Measurements from ENCODE around the gene DAAM2. TPM values are rescaled to one million over a fixed set of nuclear protein-coding genes. Genes with fewer than 3 reads are reported as not detected.

The DAAM2 gene
- total and polyA plus RNA-seq, 9 of the 15 experiments (the other 6 are each of a cell fraction or from before 2014, with no cell fraction given) = 0.01 to 0.07 TPM; not detected in 7

DNA sequence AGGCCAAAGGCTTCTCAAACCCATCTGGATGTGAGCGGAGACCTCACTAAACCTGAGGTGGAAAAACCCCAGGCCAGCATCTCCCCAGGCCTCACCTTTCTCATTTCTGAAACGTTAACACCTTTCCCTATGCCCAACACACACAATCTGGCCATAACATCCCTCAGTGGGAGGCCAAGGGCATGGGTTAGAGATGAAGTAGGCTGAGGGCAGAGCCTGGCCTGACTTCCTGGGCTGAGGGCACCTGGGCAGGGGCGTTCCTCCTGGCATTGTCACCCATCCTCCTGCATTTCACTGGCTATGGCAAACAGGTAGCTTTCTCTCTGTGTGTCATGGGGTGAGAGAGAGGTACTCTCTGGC lies 133.7 kb downstream of the DAAM2 start:
- H3K4me1 ChIP-seq (replicated peaks in 1 of 2; ENCODE audit: control insufficient read depth in 2 of 2, insufficient read depth in 2 of 2, low read length in 2 of 2) = no peaks in the 10 kb centered on the region
- ChIA-PET POLR2A (interaction anchor here (1.0 kb wide), 1 partner anchor 9 kb away, joined by 3 read pairs; no protein-coding TSS in a partner anchor), CTCF (ENCODE audit: low intra/inter-chr PET ratio) (no interaction called here)
- BruUV-seq (replicated peaks) = no TSS peak
- no peak overlapping the region for H3K4me3 ChIP-seq
- no peaks in the 10 kb centered on the region for H3K27me3 ChIP-seq (ENCODE audit: control insufficient read depth in 2 of 2, insufficient read depth in 2 of 2, low read length in 2 of 2)
- no peaks in the 10 kb centered on the region for H3K79me2 ChIP-seq (ENCODE audit: control insufficient read depth, insufficient read depth, low read length)
- H3K4me2 ChIP-seq (ENCODE audit: insufficient read depth, low read length) = no peak overlapping the region
- H3K9me1 ChIP-seq (ENCODE audit: control insufficient read depth, insufficient read depth, low read length) = no peaks in the 10 kb centered on the region
- H2AFZ ChIP-seq (ENCODE audit: low read depth, low read length) = no peak overlapping the region
- no peak for FAIRE-seq
- DNase-seq (ENCODE audit: extremely low read depth in 1 of 4, low spot score in 3 of 4) = no peak
- H3K27ac ChIP-seq (ENCODE audit: extremely low read depth, low read depth, low read length) = no peak overlapping the region
- H3K9me3 ChIP-seq (replicated peaks; ENCODE audit: control insufficient read depth, insufficient read depth, low read depth, low read length) = peaks cover 5% of the 10 kb centered on the region
- intact Hi-C loops (cut with micrococcal nuclease) (no loop called here), in situ Hi-C loops (cut with MboI) (no loop called here)
- ATAC-seq = no peak
- no peak for TF ChIP-seq ZZZ3 (IDR thresholded peaks at IDR 0.05)
- no peaks in the 10 kb centered on the region; the same call in 1 of the 2 replicates for H4K20me1 ChIP-seq (replicated peaks; ENCODE audit: control insufficient read depth, insufficient read depth, low read length)
- 26% methylated on average over 3 of the region's 3 CpGs for WGBS (ENCODE audit: insufficient coverage, low coverage, missing lambda C conversion rate)
- H3K9ac ChIP-seq (ENCODE audit: insufficient read depth in 1 of 2, low read depth in 2 of 2, low read length in 2 of 2) = no peak overlapping the region
- H3K36me3 ChIP-seq (ENCODE audit: control insufficient read depth, insufficient read depth, low read length) = peaks cover 6% of the 10 kb centered on the region; the same call in 1 of the 3 replicates

DNA sequence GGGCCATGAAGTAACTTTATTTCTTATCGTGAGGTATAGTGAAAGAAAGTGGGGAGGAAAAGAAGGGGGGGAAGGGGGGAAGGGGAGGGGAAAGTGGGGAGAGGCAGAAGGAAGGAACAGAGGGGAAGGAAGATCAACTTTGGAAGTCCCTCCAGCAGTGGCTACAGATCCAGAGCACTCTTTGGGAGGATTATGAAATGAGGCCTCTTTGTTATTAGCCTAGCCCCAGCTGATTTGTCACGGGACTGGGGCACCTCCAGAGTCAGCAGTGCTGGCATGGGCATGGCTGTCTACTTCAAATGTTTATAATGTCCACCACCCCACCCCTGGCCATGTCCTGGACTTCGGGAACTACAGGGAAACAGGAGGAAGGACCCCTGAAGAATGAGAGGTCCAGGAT lies 134.5 kb downstream of the DAAM2 start:
- Histone ChIP-seq H3K79me2 (ENCODE audit: control insufficient read depth, insufficient read depth, low read length) (no peaks in the 10 kb centered on the region), H3K9me3 (replicated peaks; ENCODE audit: control insufficient read depth, insufficient read depth, low read depth, low read length) (peaks cover 5% of the 10 kb centered on the region), H3K9me1 (ENCODE audit: control insufficient read depth, insufficient read depth, low read length) (no peaks in the 10 kb centered on the region), H3K4me3 (no peak overlapping the region), H2AFZ (ENCODE audit: low read depth, low read length) (no peak overlapping the region), H3K4me2 (ENCODE audit: insufficient read depth, low read length) (no peak overlapping the region), H3K27ac (ENCODE audit: extremely low read depth, low read depth, low read length) (no peak overlapping the region), H3K9ac (ENCODE audit: insufficient read depth in 1 of 2, low read depth in 2 of 2, low read length in 2 of 2) (no peak overlapping the region), H3K4me1 (replicated peaks in 1 of 2; ENCODE audit: control insufficient read depth in 2 of 2, insufficient read depth in 2 of 2, low read length in 2 of 2) (no peaks in the 10 kb centered on the region), H3K27me3 (ENCODE audit: control insufficient read depth in 2 of 2, insufficient read depth in 2 of 2, low read length in 2 of 2) (peaks cover 0 to under 1% of the 10 kb centered on the region in 2 experiments; a peak in 1 of 5 replicates), H3K36me3 (ENCODE audit: control insufficient read depth, insufficient read depth, low read length) (peaks cover 6% of the 10 kb centered on the region; the same call in 1 of the 3 replicates), H4K20me1 (replicated peaks; ENCODE audit: control insufficient read depth, insufficient read depth, low read length) (no peaks in the 10 kb centered on the region; the same call in 1 of the 2 replicates)
- in situ Hi-C loops (cut with MboI) = no loop called here
- WGBS (ENCODE audit: insufficient coverage, low coverage, missing lambda C conversion rate) = 25% methylated on average over 3 of the region's 3 CpGs
- FAIRE-seq (no peak), DNase-seq (ENCODE audit: extremely low read depth in 1 of 4, low spot score in 3 of 4) (peak in 1 of 4 experiments; percentile 22), ATAC-seq (no peak)
- CTCF ChIA-PET (ENCODE audit: low intra/inter-chr PET ratio) = no interaction called here
- intact Hi-C loops (cut with micrococcal nuclease) = no loop called here
- BruUV-seq (replicated peaks) = no TSS peak
- POLR2A ChIA-PET = no interaction called here
- TF ChIP-seq ZNF197 (CRISPR knock-in tag; IDR thresholded peaks at IDR 0.05; ENCODE audit: low read depth) (no peak), ZNF133 (CRISPR knock-in tag; IDR thresholded peaks at IDR 0.05) (no peak), BACH1 (tag; IDR thresholded peaks at IDR 0.05) (no peak), KLF1 (tag; IDR thresholded peaks at IDR 0.05) (no peak), ZFX (CRISPR knock-in tag; IDR thresholded peaks at IDR 0.05) (no peak), CBFA2T3 (IDR thresholded peaks at IDR 0.05) (no peak), MBD2 (IDR thresholded peaks at IDR 0.05; ENCODE audit: borderline replicate concordance, low read depth) (no peak), ZBTB1 (CRISPR knock-in tag; IDR thresholded peaks at IDR 0.05; ENCODE audit: borderline replicate concordance, low read depth) (no peak), PCBP1 (IDR thresholded peaks at IDR 0.05; ENCODE audit: low read depth, low read length, poor library complexity, severe bottlenecking) (peak; percentile 87), TOE1 (IDR thresholded peaks at IDR 0.05; ENCODE audit: borderline replicate concordance) (no peak), TOE1 (CRISPR knock-in tag; IDR thresholded peaks at IDR 0.05; ENCODE audit: borderline replicate concordance, low read depth) (no peak), HNRNPK (IDR thresholded peaks at IDR 0.05; ENCODE audit: low read depth, low read length, poor library complexity, severe bottlenecking) (peak; percentile 83), ZC3H8 (IDR thresholded peaks at IDR 0.05) (no peak)
- TF ChIP-seq, protein P1, sequence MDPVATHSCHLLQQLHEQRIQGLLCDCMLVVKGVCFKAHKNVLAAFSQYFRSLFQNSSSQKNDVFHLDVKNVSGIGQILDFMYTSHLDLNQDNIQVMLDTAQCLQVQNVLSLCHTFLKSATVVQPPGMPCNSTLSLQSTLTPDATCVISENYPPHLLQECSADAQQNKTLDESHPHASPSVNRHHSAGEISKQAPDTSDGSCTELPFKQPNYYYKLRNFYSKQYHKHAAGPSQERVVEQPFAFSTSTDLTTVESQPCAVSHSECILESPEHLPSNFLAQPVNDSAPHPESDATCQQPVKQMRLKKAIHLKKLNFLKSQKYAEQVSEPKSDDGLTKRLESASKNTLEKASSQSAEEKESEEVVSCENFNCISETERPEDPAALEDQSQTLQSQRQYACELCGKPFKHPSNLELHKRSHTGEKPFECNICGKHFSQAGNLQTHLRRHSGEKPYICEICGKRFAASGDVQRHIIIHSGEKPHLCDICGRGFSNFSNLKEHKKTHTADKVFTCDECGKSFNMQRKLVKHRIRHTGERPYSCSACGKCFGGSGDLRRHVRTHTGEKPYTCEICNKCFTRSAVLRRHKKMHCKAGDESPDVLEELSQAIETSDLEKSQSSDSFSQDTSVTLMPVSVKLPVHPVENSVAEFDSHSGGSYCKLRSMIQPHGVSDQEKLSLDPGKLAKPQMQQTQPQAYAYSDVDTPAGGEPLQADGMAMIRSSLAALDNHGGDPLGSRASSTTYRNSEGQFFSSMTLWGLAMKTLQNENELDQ (CRISPR knock-in tag; IDR thresholded peaks at IDR 0.05; ENCODE audit: borderline replicate concordance) = no peak
